GM12801 (cell line): Measurements from ENCODE around the gene PABPC3.

Source experiments
- CTCF ChIP-seq: IDR thresholded peaks from one replicate; pipeline ENCODE4 v1.5.1; 2011; ENCODE audit warnings: control low read depth; ENCODE audit not compliant: insufficient read length; ENCODE audit errors: extremely low read depth

PABPC3 gene

GRCh38 chr13:25095851-25096453 lies at the start of gene PABPC3:
Gene PABPC3 (plus strand): TSS chr13:25096136. CDS start chr13:25096199, 63 bp downstream.
- no peak for TF ChIP-seq CTCF

- TF ChIP-seq CTCF: no peak
These were observed 49.5 kb upstream of the PABPC3 start for GRCh38 chr13:25046274-25046984.

- no peak for TF ChIP-seq CTCF
These were observed 48.9 kb upstream of the PABPC3 start for GRCh38 chr13:25046985-25047511.

GRCh38 chr13:25051065-25051464 lies 44.9 kb upstream of the PABPC3 start:
- no peak for TF ChIP-seq CTCF

- no peak for TF ChIP-seq CTCF
These were observed 36.8 kb upstream of the PABPC3 start for GRCh38 chr13:25059166-25059565.

- TF ChIP-seq CTCF: no peak
These were observed 36.0 kb upstream of the PABPC3 start for GRCh38 chr13:25059958-25060357.

- TF ChIP-seq CTCF: no peak
These were observed 33.5 kb upstream of the PABPC3 start for GRCh38 chr13:25062479-25062878.
